ENCODE measurements around the gene PDCD11.

The PDCD11 gene

GRCh38 chr10:103451091-103451813 is 54.8 kb downstream of the PDCD11 start:
- peak; percentile 19 to 21 for DNase-seq (ENCODE audit: low read depth in 2 of 2)

- peak; percentile 22 to 29 for DNase-seq (ENCODE audit: low read depth in 2 of 2)
Measured at GRCh38 chr10:103451831-103452505, 55.5 kb downstream of the PDCD11 start, which contains the start of gene CALHM2. CALHM2 (minus strand) TSS chr10:103452370; CDS start chr10:103449941, 2,429 bp downstream.

GRCh38 chr10:103452506-103453230 is 56.2 kb downstream of the PDCD11 start:
- DNase-seq (ENCODE audit: low read depth in 2 of 2) = no peak

- no peak for DNase-seq (ENCODE audit: low read depth in 2 of 2)
Measured at GRCh38 chr10:103454026-103454425, 57.6 kb downstream of the PDCD11 start.

GRCh38 chr10:103455235-103455634 is 58.8 kb downstream of the PDCD11 start:
- DNase-seq (ENCODE audit: low read depth in 2 of 2) = no peak

GRCh38 chr10:103456074-103456660 is 59.7 kb downstream of the PDCD11 start:
- DNase-seq (ENCODE audit: low read depth in 2 of 2) = no peak

- DNase-seq (ENCODE audit: low read depth in 2 of 2) = no peak
Measured at GRCh38 chr10:103457176-103457712, 60.8 kb downstream of the PDCD11 start.

- DNase-seq (ENCODE audit: low read depth in 2 of 2) = no peak
Measured at GRCh38 chr10:103457896-103458583, 61.6 kb downstream of the PDCD11 start.

- DNase-seq (ENCODE audit: low read depth in 2 of 2) = no peak
Measured at GRCh38 chr10:103458720-103459119, 62.3 kb downstream of the PDCD11 start, which contains the start of gene CALHM1. CALHM1 (minus strand) TSS chr10:103458900; CDS start chr10:103458751, 149 bp downstream.

GRCh38 chr10:103459615-103460014 is 63.2 kb downstream of the PDCD11 start:
- no peak for DNase-seq (ENCODE audit: low read depth in 2 of 2)

GRCh38 chr10:103463499-103463898 is 67.1 kb downstream of the PDCD11 start:
- DNase-seq (ENCODE audit: low read depth in 2 of 2) = no peak

GRCh38 chr10:103465411-103466179 is 69.2 kb downstream of the PDCD11 start:
- no peak for DNase-seq (ENCODE audit: low read depth in 2 of 2)

- DNase-seq (ENCODE audit: low read depth in 2 of 2) = no peak
Measured at GRCh38 chr10:103466734-103467133, 70.3 kb downstream of the PDCD11 start.

- no peak for DNase-seq (ENCODE audit: low read depth in 2 of 2)
Measured at GRCh38 chr10:103467406-103467805, 71.0 kb downstream of the PDCD11 start.

GRCh38 chr10:103469201-103469600 is 72.8 kb downstream of the PDCD11 start:
- no peak for DNase-seq (ENCODE audit: low read depth in 2 of 2)

GRCh38 chr10:103470761-103471653 is 74.6 kb downstream of the PDCD11 start:
- peak; percentile 45 to 46 for DNase-seq (ENCODE audit: low read depth in 2 of 2)

GRCh38 chr10:103472005-103472404 is 75.6 kb downstream of the PDCD11 start:
- DNase-seq (ENCODE audit: low read depth in 2 of 2) = no peak

GRCh38 chr10:103473261-103473671 is 76.8 kb downstream of the PDCD11 start:
- no peak for DNase-seq (ENCODE audit: low read depth in 2 of 2)

GRCh38 chr10:103474077-103474476 is 77.7 kb downstream of the PDCD11 start:
- no peak for DNase-seq (ENCODE audit: low read depth in 2 of 2)
